Adrenal gland (tissue), 12 donors: ENCODE results near the gene KCNK16. TPM values are rescaled to one million over a fixed set of nuclear protein-coding genes. Genes with fewer than 3 reads are reported as not detected.

Experiments used
- DNase-seq, 7 donors: peaks; one replicate each; pipeline ENCODE4 v3.0.0-alpha.2; 2019 to 2020
- H3K27ac ChIP-seq, 5 donors: fragments of 200-600 bp; sonication (generic) in 4 of 5; 1 replicate in 3 of 5; 2 replicates in 2 of 5; pipeline versions ENCODE4 v1.5.1 to v1.8.0; 2016 to 2020; ENCODE audit warnings: mild to moderate bottlenecking in 1 of 5
- H3K27me3 ChIP-seq: fragments of 200-600 bp; 2 replicates; pipeline ENCODE4 v1.8.0; 2021
- H3K36me3 ChIP-seq, 2 donors: fragments of 200-600 bp; replicated peaks in 1 of 2; 1 replicate in 1 of 2; 2 replicates in 1 of 2; pipeline versions ENCODE4 v1.5.1 to v1.8.0; 2018 to 2022
- H3K4me1 ChIP-seq, 2 donors: fragments of 200-600 bp; replicated peaks in 1 of 2; 1 replicate in 1 of 2; 2 replicates in 1 of 2; pipeline versions ENCODE4 v1.5.1 to v1.8.0; 2018 to 2021
- H3K4me3 ChIP-seq, 4 donors: fragments of 200-600 bp; sonication (generic) in 3 of 4; one replicate each; pipeline ENCODE4 v1.5.1; 2016 to 2018
- H3K9me3 ChIP-seq, 3 donors: fragments of 200-600 bp; sonication (generic) in 1 of 3; replicated peaks in 1 of 3; 1 replicate in 2 of 3; 2 replicates in 1 of 3; pipeline versions ENCODE4 v1.5.1 to v1.8.0; 2016 to 2021
- CTCF ChIP-seq, 6 experiments: fragments of 450-650 bp in 4 of 6; fragments of 200-600 bp in 2 of 6; sonication (generic) in 1 of 6; IDR thresholded peaks; 1 replicate in 5 of 6; 2 replicates in 1 of 6; pipeline versions ENCODE4 v1.5.1 to v1.8.0; 2016 to 2021; ENCODE audit warnings: antibody characterized with exemption in 6 of 6, mild to moderate bottlenecking in 2 of 6, moderate library complexity in 1 of 6
- POLR2A ChIP-seq, 2 donors: fragments of 450-650 bp; IDR thresholded peaks; one replicate each; pipeline ENCODE4 v1.6.1; 2017; ENCODE audit warnings: antibody characterized with exemption in 2 of 2, mild to moderate bottlenecking in 2 of 2, moderate library complexity in 1 of 2
- WGBS, 4 donors: extraction: QIAGEN DNeasy Blood & Tissue Kit in 2 of 4; methylation state at CpG; one replicate each; pipeline versions ENCODE4 v1.1.5 to v1.1.7; 2013 to 2017; 5-methylcytosine and 5-hydroxymethylcytosine counted together
- intact Hi-C, 2 donors: fragments of 100-400 bp; cut with DNase I; formaldehyde crosslinking; loops; one replicate each; pipeline versions ENCODE4 v1.14.1 to v1.15.0; 2022 to 2023
- polyA plus RNA-seq, 3 donors: library from polyadenylated mRNA; stranded (reverse); fragments of 200-250 nt in 2 of 3; fragments of 350-450 nt in 1 of 3; fragmentation: Illumina TruSeq in 1 of 3; extraction: RNeasy Lipid Tissue Mini Kit (QIAGEN cat#74804) in 1 of 3; gene quantifications; one replicate each; pipeline ENCODE4 v1.2.3, GENCODE V29; 2013 to 2014
- total RNA-seq, 9 donors: library from RNA; depleted of rRNA in 4 of 9; stranded (reverse); fragments of >200 nt in 4 of 9; fragments of 120-200 nt in 1 of 9; fragmentation: NEBNext Ultra II Directional in 1 of 9; extraction: Animal tissue kit (Norgen Biotek cat#: 25700) in 1 of 9; gene quantifications; one replicate each; pipeline versions ENCODE4 v1.1.0 to v1.2.4, GENCODE V29; 2013 to 2023
- donor health status: healthy with polysubstance abuse.
- donor health status: Bipolar disorder and iron deficiency.
- donor health status: DM: yes; HTN: yes; CAD: no.
- donor health status: DM: no; HTN: no; CAD: no.
- donor health status: DM: no; HTN: no; CAD: no.
- donor health status: DM: yes; HTN: yes; CAD: no.

KCNK16 gene
- total and polyA plus RNA-seq, 12 donors = not detected

GRCh38 chr6:39335780-39336545, 13.5 kb upstream of the KCNK16 start:
- Histone ChIP-seq H3K9me3 (no peaks in the 10 kb centered on the region), H3K27me3 (no peaks in the 10 kb centered on the region), H3K27ac (no peak overlapping the region), H3K36me3 (no peaks in the 10 kb centered on the region), H3K4me3 (no peak overlapping the region), H3K4me1 (peaks cover 12 to 16% of the 10 kb centered on the region in 2 donors)
- TF ChIP-seq POLR2A (IDR thresholded peaks at IDR 0.05) (no peak), CTCF (IDR thresholded peaks at IDR 0.05) (no peak)
- WGBS, 4 donors = 44 to 65% (median 52%) methylated on average over 5 of the region's 5 CpGs
- peak in 3 of 7 donors; percentile 21 to 38 (median 24) for DNase-seq
- intact Hi-C loops = no loop called here

- Histone ChIP-seq H3K36me3 (no peaks in the 10 kb centered on the region), H3K4me1 (peaks cover 0 to 1% of the 10 kb centered on the region in 2 donors), H3K9me3 (no peaks in the 10 kb centered on the region), H3K4me3 (no peak overlapping the region), H3K27me3 (no peaks in the 10 kb centered on the region), H3K27ac (no peak overlapping the region)
- TF ChIP-seq CTCF (IDR thresholded peaks at IDR 0.05) (no peak), POLR2A (IDR thresholded peaks at IDR 0.05) (no peak)
- DNase-seq = no peak
- intact Hi-C loops = no loop called here
- 83 to 88% (median 84%) methylated on average over 7 of the region's 7 CpGs for WGBS, 4 donors
Measured at GRCh38 chr6:39333644-39334438, 11.3 kb upstream of the KCNK16 start.

- H3K9me3 ChIP-seq = no peaks in the 10 kb centered on the region
- 56 to 77% (median 63%) methylated on average over 3 of the region's 3 CpGs for WGBS, 4 donors
- H3K27me3 ChIP-seq = no peaks in the 10 kb centered on the region
- H3K36me3 ChIP-seq = no peaks in the 10 kb centered on the region
- no peak for TF ChIP-seq CTCF (IDR thresholded peaks at IDR 0.05)
- no peak overlapping the region for H3K27ac ChIP-seq
- DNase-seq = peak in 2 of 7 donors; percentile 30 to 38
- intact Hi-C loops = no loop called here
- no peak overlapping the region for H3K4me3 ChIP-seq
- H3K4me1 ChIP-seq = no peaks in the 10 kb centered on the region
Measured at GRCh38 chr6:39330476-39330875, 8.0 kb upstream of the KCNK16 start.

DNA sequence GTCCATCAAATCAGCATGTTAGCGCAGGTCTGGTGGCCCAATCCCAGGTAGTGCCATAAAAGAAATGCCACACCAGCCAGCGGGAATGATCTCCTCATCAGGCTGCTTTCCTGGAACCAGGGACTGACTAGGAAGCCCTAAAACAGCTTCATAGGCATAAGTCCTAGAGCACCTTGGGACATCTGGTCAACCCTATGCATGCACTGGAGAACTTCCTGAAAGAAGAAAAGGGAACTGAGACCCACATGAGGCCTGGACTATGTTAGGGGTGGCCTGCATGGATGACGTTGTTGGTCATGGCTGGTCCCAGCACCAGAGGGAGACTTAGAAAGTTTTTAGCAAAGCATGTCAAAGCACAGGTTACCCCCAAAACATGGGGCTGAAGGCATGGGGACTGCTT, 7.6 kb upstream of the KCNK16 start:
- intact Hi-C loops = no loop called here
- no peaks in the 10 kb centered on the region for H3K4me1 ChIP-seq
- WGBS, 4 donors = 65 to 87% (median 74%) methylated on average over 3 of the region's 3 CpGs

More for the DNA sequence above, 7.6 kb upstream of the KCNK16 start:
- Histone ChIP-seq H3K9me3 (no peaks in the 10 kb centered on the region), H3K27me3 (no peaks in the 10 kb centered on the region), H3K36me3 (no peaks in the 10 kb centered on the region), H3K4me3 (no peak overlapping the region), H3K27ac (no peak overlapping the region)
- TF ChIP-seq CTCF (IDR thresholded peaks at IDR 0.05) (no peak), POLR2A (IDR thresholded peaks at IDR 0.05) (no peak)
- peak in 4 of 7 donors; percentile 20 to 60 (median 26) for DNase-seq
